NCI-H2196 treated with DMSO at 0.1 percent for 48 hours (cell line): ENCODE results near the gene CEP70.

Experiments used
- DNase-seq: peaks from one replicate; lab custom pipeline; 2025; ENCODE audit not compliant: unreplicated experiment; lab: John Stamatoyannopoulos, UW

CEP70 gene

DNA sequence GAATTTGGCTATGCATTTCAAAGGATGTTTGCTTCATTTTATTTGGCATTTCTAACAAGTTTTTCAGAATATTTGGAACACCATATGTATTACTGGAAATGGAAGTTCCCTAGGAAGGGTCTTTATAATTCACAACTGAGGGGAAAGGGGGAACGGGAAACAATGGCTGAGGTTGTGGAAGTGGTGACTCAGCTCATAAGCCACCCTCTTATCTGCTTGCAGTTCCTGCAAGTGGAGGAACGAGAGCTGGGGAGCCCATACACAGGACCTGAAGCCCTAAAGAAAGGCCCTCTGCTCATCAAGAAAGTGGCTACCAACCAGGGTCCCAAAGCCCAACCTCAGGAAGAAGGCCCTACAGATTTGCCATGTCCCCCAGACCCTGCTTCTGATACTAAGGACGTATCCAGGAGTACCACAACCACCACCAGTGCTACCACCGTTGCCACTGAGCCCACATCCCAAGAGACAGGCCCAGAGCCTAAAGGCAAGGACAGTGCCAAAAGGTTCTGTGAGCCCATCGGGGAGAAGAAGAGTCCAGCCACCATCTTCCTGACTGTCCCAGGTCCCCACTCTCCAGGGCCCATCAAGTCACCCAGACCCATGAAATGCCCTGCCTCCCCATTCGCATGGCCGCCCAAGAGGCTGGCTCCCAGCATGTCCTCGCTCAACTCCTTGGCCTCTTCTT lies 121.8 kb downstream of the CEP70 start:
- no peak for DNase-seq

DNA sequence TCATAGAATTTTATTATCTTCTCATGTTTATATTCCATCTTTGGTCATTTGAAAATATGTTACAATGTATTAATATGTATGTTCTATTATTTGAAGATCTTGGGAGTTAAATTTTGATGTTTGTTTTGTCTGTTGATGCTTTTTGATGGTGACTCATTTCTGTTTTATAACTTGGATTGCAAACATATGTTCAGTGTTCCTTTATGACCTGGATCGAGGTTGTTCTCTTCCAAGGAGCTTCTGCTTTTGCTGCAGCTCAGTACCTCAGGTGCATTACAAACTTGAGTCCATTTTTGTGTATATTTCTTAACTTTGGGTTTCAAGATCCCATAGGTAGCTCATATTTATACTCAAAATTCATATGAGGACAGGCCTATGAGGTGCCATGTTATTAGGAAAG lies 122.6 kb downstream of the CEP70 start:
- DNase-seq, result no peak

DNA sequence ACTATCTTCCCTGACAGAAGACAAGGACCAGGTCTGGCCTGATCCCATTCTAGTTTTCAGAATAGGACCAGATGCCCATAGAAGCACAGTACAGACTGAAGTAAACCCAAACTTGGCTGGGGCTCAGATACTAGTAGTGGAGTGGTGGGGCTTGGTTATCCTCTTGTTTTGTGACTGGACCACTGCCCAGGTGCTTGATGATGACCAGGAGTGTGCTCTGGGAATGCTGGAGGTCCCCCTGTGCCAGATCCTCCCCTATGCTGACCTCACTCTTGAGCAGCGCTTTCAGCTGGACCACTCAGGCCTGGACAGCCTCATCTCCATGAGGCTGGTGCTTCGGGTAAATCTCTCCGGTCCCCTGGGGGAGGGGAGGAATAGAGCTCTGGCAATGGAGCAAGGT lies 123.4 kb downstream of the CEP70 start:
- no peak for DNase-seq

DNA sequence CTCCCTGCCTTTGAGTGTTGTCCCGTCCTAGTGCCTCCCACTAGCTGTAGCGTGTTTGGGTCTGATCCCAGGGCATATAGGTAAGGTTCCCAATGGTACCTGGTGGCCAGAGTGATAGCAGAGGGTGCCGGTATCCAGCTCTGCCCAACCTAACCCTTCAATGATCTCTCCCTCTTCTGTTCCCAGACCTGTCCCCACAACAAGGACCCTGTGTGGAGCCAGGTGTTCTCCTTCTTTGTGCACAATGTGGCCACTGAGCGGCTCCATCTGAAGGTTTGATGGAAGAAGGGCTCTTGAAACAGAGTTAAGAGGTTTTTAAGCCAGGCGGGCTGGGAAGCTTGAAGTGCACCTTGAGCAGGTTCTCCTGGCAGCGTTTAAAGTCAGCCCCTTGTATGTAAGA lies 124.2 kb downstream of the CEP70 start:
- DNase-seq, result no peak

DNA sequence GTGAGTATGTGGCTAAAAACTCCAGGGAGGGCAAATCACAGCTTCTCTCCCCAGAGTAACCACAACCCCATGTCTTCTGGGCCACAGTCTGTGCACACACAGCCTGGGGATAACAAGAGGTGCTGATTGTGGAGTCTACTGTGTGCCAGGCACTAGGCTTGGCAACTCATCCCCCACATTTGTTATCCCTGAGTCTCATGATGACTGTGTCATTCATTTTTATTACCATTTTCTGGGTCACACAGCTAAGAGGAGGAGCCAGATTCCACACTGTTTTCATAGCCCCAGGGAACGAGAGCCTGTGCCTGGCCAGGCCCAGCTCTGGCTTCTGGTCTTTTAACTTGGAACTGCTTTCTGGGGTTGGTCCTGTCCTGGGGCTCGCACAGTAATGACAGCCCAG lies 125.2 kb downstream of the CEP70 start:
- DNase-seq, result no peak

DNA sequence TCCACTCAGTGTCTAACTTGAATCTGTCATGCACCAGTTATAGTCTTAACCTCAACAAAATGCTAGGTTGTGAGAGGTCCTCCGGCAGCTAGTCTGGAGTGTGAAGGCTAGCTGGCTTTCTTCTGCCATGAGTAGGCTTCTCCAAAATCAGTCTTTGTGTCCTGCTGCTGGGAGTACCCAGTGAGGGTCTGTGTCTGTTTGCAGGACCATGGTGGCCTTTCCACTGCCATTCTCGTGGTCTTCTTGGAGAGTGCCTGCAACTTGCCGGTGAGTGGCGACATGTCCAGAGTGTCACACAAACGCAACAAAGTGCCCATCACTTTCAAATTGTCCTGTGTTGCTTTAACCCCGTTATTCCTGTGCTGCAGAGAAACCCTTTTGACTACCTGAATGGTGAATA lies 125.6 kb downstream of the CEP70 start:
- no peak for DNase-seq

DNA sequence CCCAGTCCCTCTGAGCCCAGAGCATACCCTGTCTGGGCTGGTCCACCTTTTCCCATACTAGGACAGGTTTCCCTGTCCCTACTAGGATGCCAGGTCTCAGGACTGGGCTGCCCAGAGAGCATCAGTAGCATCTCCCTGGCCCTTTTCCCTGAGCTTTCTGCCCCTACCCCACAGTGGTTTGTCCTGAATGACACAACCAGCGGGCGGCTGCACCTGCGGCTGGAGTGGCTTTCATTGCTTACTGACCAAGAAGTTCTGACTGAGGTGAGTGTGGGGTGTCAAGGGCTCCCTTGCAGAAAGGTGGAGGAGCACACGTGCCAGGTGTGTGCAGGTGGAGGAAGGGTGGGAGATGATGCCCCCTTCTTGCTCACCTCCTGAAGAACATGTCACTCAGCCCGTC lies 126.1 kb downstream of the CEP70 start:
- DNase-seq, result no peak

DNA sequence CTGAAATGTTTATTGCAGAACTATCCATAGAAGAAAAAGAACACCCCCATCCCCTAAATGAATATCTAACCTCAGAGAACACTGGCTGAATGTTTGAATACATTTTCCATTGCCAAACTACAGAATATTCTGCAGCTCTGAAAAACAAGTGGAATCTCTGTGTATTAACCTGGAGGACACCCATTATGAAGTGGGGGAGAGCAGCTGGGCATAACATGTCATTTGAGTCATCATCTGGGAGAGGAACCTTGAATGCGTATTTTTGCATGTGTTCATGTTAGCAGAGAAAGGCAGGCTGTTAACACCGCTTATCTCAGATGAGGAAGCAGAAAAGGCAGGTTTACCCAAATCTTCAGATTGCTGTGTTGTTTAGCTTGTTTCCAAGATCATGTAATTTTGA lies 128.1 kb downstream of the CEP70 start:
- no peak for DNase-seq

DNA sequence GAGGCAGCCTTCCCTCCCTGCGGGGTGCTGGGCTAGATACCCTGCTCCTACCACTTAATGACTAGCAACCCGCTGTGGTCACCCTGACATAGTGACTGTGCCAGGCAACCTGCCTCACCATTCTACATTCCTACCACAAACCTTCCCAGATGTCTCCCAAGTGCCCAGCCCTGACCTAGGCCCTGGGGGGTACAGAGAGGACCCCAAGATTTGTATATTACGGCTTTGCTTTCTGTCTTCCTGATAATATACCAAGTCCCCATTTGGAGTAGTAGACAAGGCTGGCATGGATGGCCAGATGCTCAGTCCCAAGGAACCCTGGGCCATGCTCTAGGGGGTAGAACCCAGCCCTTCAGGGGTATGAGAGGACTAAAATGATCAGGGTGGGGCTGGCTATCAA lies 128.6 kb downstream of the CEP70 start:
- DNase-seq, result no peak

DNA sequence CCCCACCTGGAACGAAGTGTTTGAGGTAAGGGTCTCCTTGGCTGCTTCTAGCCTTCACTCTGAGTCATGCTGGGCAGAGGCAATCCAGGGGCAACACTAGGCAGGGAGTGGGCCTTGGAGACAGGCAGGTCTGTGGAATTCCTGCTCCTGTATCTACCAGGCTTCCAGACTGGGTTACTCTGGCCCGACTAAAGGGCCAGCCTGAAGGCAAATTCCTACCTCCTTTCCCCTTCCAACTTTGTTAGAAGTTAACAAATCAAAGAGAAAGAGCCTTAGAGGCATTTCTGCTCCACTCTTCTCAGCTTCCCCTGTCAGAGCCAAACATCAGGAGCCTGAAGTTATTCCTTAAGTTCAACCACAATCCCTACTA lies 129.6 kb downstream of the CEP70 start:
- DNase-seq, result no peak

DNA sequence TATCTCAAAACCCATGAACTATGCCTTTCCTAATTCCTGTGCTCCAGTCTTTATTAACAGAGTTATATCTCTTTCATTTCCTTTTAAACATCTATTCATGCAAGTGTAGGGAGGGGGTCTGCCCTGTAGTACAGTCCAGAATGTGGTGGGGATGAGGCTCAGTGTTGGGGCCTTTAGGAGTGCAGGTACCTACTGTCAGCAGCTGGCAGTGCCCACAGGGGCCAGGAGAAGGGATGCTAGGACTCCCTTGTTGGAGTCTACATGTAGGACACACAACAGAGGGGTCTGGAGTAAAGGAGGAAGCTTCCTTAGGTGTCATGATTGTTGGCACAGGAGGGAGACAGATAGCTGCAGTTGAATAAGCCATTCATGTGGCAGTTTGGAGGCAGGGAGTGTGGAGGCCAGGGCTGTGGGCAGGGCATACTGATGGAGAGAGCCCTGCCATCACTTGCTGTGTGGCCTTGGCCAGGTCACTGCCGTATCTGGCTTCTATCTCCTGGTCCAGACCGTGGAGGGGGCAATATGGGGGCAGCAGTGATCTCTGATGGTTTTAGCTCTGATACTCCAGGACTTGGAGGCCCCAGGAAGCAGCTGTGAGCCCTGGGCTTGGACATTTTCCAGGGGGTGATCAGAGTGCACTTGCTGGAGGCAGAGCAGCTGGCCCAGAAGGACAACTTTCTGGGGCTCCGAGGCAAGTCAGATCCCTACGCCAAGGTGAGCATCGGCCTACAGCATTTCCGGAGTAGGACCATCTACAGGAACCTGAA lies 130.2 kb downstream of the CEP70 start:
- no peak for DNase-seq

DNA sequence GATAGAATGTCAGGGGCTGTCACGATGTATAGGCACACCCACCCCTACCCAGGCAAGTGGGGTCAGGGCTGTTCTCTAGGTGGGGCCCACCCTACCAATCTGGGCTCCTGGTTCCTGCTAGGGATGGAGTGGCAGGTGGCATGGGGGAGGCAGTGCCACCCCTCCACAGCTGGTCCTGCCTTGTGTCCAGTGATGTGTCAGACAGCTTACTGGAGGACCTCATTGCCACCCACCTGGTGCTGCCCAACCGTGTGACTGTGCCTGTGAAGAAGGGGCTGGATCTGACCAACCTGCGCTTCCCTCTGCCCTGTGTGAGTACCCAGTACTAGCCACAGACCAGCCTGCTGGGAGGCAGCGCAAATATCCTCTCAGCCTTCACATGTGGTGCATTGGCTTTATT lies 132.2 kb downstream of the CEP70 start:
- DNase-seq, result no peak

DNA sequence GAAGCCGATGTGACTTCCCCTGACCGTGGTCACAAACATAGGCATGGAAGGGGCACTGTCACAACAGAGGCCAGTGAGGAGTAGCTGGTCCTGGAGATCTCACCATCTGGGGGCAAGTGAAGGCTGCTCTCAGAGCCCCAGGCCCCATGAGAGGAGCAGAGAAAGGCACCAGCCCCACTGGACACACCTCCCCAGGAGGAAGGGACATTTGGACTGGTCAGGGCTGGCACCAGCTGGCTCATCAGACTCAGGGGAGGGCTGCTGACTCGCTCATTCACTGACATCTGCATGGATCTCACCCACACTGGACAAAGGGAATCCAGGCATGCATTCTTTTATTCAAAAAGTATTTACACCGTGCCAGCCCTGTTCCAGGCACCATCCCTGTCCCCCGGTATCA lies 132.8 kb downstream of the CEP70 start:
- no peak for DNase-seq

DNA sequence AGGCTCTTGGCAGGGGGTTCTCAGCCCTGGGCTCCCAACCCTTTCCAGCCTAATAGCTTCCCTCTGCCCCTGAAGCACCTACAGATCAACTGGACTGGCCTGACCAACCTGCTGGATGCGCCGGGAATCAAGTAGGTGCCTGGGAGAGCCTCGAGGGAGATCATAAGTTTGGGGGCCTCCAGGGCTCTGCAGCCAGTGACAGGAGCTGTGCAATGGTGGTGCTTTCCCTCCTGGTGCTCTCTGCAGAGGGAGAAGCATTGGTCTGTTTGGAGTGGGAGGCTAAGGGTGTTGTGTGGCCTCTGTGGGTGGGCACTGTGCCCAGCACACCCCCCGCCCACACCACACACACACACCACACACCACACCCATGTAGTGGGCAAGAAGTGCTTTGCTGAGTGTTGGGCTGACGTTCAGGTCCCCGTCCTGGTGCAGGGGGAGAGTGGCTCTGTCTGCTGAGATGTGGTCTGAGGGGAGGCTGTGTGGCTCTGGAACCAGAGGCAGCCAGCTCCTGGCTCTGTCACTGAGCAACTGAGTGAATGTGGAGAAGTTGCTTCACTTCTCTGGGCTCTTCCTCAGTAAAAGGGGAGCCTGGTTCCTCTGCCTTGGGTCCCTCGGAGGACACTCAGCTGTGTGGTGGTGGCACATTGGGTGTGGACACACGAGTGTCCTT lies 133.4 kb downstream of the CEP70 start:
- DNase-seq, result no peak

DNA sequence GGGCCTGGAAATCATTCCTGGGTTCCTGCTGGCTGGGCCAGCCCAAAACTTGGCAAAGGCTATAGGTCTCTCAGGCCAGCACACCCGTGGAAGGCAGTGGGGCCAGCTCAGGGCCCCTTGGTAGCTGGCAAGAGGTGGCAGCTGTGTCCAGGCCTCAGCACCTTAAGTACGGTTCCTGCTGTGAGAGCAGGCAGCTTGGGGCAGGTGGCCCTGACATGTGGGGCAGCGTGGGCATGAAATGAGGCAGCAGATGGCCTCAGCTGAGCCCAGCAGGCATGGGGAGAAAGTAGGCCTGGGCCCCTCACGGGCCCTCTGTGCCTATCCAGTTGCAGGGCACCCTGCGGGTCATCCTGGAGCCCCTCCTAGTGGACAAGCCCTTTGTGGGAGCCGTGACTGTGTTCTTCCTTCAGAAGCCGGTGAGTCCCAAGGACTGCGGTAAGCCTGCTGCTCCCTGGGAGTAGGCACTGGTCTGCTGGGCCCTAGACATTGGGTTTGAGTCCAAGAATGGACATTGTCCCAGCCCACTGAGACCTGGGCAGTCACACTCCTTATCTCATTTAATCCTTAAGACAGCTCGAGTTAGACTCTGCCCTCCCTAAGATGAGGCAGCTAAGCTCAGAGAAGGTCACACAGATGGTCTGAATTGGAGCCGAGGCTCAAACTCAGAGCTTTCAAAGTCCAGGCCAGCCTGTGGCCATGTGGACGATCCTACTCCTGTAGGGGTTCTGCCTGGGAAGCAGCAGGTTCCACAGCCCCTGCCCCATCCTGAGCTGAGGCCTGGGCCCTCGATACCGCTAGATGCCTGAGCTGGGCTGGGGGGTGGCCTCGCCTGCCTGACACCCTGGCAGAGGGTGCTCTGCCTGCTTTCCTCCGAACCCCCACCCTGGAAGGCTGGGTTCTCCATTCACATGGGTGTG lies 134.2 kb downstream of the CEP70 start:
- no peak for DNase-seq

DNA sequence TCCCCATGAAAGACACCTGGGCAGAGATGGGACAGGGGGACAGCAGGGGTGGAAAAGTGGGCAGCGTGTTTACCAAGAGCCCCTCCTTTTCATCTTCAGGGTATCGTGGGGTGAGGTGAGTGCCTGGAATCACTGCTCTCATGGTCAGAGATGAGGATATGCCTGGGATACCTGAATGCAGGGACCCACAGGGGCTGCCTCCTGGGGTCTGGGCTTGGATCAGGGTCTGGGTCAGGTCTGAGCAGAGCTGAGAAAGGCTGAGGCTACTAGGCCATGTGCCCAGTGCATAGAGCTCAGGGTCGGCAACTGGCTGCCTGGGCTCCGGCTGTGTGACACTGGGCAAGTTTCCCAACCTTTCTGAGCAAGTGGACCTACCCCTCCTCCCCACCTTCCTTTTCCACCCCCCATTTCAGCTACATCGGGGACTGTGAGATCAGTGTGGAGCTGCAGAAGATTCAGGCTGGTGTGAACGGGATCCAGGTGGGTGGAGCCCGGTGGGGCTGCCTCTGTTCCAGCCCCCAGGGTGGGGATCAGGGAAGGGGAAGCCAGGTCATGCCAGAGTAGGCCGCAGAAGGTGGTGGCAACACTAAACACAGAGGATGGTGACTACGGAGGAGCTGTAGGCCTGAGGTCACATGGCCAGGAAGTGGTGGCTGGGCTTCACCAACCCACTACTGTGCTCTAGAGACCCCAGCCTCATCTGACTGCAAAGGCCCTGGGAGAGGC lies 135.1 kb downstream of the CEP70 start:
- DNase-seq, result no peak

DNA sequence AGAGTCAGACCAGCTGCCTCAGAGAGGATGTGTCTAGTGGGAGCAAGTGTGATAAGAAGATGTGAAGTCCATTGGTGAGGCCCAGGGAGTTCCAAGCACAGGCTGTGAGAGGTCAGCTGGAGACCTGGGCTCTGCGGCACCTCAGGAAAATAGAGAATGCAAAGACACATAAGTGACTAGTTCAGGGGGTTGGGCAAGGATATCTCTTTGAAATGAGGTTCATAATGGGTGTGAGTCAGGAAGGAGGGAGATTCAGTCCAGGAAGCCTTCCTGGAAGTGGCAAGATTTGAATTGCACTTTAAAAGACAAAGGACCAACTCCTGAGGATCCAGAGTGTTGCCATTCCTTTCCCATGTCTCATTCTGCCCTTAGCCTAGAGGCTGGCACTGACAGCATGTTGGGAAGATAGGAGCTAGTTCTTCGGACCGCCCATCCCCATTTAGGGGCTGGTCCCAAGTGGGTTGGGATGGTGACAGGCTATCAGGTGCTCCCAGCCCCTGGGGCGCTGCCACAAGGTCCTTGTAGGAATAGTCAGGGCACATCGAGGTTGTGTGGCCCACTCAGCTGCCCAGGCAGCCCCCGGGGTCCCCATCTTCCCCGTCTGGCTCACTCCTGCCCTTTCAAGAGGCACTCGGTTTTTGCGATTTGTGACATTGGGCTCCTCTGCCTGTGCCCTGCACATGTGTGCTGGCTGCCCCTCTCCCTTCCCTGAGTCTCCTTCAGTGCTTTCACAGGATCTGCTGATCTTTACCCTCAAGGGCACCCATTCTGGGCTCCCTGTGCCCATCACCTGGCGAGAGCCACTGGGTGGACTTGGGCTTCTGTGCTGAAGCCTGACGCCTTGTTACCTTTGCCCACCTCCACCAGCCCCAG lies 136.0 kb downstream of the CEP70 start:
- DNase-seq, result no peak

DNA sequence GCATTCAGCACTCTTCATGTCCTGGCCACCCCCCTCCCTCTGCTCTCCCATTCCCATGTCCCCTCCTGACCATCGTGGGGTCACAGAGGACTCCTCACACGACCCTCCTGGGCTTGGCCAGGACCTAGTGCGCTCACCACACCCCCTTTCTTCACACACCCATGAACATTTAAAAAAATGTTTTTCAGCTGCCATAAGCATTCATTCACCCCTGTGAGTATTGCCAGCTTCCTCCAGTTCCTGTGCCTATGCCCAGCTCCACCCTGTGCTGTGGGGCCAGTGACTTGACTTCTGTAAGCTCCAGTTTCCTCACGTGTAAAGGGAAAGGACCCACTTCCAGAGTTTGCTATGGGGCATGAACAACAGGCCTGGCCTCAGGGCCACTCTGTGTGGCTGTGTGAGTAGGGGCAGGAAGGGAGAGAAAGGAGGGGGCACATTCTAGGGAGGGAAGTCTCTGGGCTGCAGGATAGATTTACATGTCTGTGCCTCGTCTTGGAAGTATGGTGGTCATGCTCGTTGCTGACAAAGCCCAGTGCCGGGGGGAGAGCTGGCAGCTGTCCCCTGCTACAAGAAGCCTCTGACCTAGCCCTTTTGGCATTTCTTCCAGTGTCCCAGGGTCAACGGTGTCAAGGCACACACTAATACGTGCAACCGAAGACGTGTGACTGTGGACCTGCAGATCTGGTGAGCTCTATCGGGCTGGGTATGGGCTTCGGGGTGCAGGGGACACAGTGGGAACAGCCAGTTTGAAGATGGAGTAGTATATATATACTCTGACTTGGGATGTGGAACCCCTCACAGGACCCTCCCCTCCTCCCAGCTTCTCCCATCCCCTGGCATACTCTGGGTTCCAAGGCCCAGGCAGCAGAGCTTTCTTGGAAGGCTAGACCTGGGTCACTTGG lies 136.8 kb downstream of the CEP70 start:
- no peak for DNase-seq
